SHP77 (cell line): ENCODE data around the gene ZNF530.
A peak's percentile ranks its signal among the peaks of the same experiment; 100 is the strongest.

ENCODE experiments used
- DNase-seq, 2 experiments: peaks; one replicate each; lab custom pipeline; 2025; lab: John Stamatoyannopoulos, UW

Gene ZNF530

DNA sequence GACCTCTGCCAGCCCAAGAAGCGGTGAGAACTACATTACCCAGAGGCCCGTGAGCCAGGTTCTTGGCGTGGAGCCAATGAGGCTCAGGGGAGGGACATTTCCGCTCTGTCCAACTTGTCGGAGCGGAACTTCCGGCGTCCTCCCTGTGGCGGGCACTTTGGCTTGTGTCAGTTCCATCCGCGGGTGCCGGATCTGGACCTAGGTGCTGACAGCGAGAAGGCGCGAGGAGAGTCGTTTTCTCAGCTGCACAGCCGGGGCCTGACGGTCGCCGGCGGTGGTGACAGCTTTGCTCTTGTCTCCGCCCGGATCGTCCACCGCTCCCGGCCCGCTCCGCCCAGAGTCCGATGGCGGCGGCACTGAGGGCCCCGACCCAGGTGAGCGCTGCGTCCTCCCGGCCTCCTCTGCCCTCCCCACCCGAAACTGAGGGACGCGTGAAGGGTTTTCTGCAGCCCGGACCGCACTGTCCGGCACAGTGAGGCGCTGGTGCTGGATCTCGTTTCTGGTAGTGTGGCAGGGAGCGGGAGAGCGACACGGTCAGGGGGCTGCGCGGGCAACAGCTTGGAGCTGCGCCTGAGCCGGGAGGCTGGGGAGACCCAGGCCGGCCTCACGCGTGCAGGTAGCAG, at the start of gene ZNF530:
TSS of gene ZNF530 (plus strand) at position 125 of the 623 bp plus-strand sequence. CDS start 4,461 bp downstream, outside the sequence.
- peak; percentile 90 to 94 for DNase-seq

DNA sequence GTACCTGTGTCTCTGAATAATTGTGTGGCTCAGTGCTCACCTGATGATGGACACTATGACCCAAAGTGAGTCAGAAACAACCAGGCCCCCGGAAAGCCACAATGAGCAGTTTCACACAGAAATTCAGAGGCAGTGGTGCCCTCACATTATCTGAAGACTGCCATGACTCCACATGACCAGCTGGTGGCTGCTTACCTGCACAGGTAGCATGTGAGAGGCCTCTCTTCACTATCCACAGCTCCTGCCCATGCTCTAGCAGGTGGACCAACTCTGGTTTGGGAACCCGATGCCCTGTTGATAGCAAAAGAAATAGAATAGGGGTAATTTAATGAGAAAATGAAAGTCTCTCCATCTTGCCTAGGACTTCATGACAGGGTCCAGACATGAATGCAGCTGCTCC, 47.3 kb upstream of the ZNF530 start:
- DNase-seq, result no peak

DNA sequence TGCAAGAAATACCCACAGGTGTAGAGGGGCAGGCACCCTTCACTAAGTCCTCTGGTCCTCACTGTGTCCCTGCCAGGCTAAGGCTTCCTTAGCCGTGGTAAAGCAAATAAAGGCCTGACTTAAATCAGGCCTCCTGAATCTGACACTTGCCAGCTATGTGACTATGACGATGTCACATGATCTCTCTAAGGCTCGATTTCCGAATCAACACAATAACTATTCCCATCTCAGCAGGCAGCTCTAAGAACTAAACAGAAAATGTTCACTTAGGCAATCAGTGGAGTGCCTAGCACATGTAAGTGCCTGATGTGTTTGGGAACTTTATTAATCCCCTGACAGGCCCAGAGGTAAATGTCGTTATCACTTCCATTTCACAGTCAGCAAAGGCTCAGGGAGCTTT, 42.0 kb upstream of the ZNF530 start:
- no peak for DNase-seq

DNA sequence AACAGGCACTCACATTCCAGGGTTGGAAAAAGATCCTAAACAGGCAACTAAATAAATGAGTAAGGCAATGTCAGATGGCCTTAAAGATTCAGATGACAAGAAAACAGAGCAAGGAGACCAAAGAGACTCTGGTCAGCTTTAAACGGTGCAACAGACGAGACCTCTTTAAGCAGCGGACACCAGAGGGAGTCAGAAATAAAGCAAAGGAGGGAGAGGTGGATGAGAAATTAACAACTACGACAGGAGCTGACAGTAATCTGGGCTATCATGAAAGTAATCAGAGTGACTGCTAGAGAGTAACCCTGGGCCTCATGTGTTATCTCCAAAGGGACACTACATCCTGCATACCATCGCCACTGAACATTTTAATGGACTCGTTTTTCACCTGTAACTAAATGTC, 41.2 kb upstream of the ZNF530 start:
- no peak for DNase-seq

DNA sequence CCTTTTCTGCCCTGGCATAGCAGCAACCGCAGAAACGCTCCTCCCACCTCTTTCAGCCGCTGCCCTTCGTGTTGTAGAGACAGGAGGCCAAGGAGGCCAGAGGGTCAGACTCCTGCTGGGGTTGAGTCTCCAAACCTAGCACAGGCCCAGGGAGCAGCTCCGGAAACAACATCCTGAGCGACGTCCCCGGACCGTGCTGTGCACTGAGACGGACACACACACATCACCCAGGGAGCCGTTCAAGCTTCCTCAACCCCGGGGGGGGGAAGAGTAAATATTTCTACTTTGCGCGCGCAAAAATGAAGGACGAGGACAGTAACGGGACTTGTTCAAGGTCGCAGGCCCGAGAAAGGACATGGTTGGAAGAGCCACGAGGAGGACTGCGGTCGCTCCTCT, 40.7 kb upstream of the ZNF530 start:
- peak in 1 of 2 experiments; percentile 4 for DNase-seq

DNA sequence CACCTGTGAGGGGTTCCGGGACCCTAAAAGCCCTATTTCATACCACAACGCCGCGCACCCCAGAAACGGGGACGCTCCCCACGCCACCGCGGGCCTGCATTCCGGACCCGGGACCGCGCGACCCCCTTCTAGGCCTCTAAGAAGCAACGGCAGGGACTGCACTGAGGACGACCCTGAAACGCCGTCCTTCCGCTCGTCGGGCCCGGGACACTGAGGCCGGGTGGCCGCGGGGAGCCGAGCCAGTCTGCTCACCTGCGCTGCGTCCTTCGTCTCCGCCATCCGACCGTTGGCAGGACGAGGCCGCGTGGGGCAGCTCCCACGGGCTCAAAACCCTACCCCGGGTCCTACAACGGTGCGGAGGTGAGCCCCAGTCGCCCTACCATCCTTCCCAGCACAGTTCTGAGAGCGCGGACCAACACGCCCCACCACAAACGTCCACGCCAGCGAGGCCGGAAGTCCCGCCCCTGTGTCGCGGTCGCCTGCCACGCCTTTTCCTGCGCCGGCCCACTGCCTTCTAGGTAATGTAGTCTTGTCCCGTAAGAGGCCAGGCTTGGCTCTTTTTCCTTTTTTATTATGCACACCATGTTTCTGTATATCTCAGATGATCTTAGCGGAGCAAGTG, 40.2 kb upstream of the ZNF530 start, which contains the start of gene ZNF550:
TSS of gene ZNF550 (minus strand) at position 460 of the 622 bp plus-strand sequence. CDS start at position 279, 181 bp downstream.
- DNase-seq, result peak; percentile 70 to 82

DNA sequence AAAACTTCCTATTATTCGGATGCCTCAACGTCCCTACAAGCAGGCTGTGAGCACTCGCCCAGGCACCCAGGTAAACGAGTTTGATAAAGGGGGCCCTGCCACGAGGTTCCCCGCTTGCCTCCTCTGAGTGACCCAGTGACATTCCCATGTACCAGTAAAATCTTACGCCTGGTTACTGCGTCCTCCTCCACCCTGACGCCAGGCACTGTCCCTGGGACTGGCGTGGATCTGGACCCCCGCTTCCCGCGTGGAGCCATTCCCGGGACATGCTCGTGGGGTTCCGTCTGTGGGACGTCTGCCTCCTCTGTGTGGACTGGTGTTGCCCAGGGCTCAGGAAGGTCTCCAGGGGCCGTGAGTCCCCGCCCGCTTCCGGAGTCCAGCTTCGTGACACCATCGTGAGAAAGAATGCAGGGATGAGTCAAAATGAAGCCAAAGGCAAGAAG, 39.6 kb upstream of the ZNF530 start:
- no peak for DNase-seq

DNA sequence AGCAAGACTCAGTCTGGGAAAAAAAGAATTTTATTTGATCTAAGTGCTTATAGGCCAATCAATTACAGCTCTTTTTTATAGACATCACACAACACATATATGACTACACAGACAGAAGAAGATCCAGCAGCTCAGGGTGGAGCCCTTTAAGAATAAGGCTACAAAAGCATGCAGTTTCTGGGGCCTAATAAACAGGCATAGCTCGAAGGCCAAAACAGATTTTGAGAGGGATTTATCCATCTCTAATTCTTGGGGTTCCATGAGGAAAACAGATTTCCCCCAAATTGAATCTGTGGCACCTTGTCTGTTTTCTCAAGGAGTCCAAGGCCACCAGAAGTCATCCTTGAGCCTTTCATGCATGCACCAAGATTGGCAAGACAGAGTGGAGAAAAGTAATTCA, 36.1 kb upstream of the ZNF530 start:
- no peak for DNase-seq

DNA sequence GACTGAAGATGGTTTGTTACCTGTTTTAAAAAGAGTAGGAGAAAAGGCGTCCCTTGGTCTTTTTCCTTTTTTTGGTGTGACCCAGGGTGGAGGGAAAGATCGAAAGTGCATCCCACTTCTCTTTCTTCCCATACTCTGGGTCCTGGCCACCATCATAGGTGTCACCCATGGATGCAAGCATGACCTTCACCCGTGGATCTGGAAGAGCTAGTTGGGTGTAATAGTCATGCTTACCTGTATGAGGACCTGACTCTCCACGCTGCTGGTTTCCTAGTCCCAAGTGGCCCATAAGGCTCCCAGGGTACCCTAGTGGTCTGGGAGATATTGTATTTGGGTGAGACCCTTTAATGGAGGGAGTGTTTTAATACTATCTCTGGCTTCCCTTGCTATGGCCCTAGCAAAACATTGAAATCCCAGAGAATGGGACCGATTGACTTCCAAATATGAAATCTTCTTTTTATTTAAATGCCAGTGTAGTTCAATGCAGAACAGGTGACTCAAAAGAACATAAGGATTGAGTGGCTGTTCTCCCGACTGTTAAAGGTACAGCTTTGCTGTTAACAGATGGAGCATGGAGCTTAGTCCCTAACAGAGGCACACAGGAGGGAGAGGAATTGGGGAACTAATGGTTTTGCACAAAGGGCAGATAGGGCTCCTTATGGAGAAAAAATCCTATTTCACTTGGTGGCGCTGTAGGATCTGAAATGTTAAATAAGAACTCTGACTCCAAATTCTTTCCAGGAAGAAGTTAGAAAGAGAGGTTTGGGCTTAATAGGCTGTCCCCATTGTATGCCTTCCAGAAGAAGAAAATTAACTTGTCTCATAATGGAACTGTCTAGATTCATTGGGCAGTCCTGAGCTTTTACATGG, 33.1 kb upstream of the ZNF530 start:
- no peak for DNase-seq

DNA sequence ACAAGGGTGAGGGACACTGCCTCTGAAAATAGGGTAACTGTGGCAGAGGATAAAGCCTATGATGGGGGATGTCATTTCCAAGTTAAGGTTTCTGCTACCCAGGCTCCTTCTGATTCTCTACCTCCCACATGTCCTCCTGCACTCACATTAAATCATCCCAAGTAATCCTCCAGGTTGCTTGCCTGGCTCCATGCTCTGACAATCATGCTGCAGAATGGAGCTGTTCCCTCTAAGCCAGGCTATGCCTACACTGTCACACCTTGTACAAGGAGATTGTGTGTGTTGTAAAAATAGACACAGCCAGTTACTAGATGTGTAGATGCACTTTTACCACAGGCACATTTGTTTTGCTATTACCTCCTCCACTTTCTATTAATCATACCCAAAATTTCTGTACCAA, 29.0 kb upstream of the ZNF530 start:
- DNase-seq, result no peak

DNA sequence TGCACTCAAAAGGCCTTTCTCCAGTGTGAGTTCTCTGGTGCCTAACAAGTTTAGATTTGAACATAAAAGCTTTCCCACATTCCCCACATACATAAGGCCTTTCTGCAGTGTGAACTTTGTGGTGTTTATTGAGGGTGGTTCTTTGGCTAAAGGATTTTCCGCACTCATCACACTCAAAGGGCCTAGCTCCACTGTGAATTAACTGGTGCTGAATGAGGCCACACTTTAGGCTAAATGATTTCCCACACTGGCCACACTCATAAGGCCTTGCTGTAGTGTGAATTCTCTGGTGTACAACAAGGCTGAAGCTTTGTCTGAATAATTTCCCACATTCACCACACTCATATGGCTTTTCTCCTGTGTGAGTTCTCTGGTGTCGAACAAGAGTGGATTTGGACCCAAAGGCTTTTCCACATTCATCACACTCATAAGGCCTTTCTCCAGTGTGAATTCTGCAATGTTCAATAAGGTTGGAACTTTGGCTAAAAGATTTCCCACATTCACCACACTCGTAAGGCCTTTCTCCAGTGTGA, 27.2 kb upstream of the ZNF530 start:
- DNase-seq, result no peak

DNA sequence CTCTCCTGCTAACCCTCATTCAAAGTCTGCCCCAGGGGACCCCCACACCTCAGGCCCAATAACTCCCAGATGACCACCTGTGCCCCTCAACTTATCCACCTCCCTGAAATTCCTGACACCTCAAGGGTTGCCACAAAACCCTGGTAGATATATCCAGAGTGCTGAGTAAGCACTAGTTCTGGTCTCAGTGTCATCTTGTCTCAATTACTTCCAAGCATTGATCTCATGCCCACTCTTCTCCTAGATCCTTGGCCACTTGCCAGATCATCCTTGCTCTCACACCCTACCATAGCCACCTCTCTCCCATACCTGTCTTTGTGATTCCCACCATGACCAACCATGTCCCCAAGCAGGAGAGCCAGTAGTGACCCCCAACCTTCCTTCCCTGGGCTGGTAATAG, 23.0 kb upstream of the ZNF530 start:
- no peak for DNase-seq

DNA sequence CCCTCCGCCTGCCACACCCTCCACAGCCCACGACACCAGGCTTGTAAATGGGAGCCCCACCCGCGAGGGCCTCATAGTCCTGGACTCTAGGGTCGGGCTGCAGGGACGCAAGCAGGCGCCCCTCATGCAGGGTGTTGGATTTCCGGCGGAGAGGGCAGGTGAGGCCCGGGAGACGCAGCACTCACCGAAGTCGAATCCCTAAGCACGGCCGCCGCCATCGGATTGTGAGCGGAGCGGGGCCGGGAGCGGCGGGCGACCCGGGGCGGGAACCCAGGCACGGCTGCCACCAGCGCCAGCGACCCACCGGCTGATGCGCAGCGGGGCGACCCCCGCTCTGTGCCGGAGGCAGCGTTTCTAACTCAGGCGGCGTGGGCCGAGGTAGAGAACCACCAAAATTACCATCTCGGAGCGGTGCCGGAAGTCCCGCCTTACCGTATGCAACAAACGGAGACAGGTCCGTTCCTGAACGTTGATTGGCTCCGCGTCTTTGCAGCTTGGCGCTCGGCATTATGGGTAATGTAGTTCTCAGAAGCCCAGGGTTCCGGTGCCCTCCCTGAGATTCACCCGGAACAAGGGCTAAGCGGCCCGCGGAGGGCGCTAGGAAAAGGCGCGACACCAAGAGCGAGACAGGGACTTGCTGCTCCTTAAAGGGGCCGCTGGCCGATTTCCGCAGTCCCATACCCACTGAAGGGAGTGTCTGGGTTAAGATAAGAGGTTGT, 21.0 kb upstream of the ZNF530 start, which contains the start of gene ZNF416:
TSS of gene ZNF416 (minus strand) at position 425 of the 719 bp plus-strand sequence. CDS start at position 218, 207 bp downstream.
- DNase-seq, result peak; percentile 96 to 97

DNA sequence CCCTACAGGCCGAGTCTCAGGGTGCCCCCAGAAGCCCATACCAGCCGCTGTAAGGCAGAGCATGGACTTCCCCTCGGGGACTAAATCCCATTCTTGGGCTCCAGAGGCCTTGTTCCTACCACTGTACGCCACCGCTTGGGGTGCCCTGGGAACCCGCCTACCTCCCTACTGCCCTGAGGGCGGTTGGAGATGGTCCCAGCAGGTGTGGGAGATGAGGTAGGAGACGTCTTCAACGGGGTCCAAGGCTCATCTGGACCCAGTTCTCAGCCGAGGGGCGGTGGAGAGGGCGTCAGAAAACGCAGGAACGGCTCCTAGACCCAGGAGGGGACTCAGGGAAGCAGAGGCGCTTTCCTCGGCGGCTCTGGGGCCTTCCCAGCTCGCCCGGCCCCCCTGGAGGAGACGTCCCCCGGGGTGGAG, 16.6 kb upstream of the ZNF530 start:
- DNase-seq, result no peak

DNA sequence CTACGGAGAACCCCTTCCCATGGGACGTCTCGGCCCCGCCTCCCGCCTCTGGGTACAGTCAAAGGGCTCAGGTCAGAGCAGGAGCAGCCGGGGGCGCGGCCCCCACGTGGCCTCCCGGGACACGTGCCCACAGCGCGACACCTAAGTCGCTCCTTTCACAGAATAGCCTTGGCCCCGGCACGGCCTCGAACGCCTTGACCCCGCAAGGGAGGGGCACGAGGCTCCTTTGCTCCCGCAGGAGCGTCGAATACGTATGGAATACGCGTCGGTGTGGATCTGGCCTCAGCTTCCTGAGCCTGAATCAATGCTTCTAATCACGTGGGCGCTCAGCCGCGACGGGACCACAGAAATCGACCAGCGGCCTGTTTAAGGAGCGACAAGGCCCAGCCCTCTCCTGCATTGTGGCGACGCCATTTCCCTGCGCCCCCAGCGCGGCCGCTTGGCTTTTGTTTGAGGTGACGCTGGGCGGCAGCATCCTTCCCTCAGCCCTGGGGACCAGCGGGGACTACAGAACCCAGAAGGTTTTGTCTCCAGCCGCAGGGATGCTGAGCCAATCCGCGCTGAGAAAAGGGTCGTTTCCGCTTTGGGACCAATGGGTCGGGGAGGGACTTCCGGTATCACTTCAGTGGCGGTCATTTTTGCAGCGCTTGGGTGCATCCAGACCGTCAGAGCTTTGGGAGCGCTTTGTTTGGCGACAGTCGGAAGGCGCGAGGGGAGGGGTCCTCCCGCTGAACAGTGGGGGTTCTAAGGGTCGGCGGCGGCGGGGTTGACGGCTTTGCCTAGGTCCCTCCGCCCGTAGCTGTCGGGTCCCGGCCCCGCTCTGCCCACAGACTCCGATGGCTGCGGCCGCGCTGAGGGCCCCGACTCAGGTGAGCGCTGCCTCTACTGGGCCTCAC, 15.9 kb upstream of the ZNF530 start, which contains the start of gene ZIK1:
TSS of gene ZIK1 (plus strand) at position 625 of the 896 bp plus-strand sequence. CDS start at position 837, 212 bp downstream.
- no peak for DNase-seq

DNA sequence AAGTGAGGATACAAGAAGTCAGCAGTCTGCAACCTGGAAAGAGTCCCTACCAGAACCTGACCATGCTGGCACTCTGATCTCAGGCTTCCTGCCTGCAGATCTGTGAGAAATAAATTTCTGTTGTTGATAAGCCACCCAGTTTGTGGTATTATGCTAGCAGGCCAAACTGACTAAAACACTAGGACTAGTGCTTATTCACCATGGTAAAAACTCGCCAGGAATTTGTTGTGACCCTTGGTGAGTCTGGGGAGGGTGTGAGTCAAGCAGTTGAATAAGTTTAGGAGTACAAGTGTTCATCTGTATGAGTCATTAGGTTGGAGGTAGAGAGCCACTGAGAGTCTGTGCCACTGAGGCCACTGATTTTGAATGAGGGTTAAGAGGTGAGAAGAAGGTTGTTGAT, 12.2 kb upstream of the ZNF530 start:
- no peak for DNase-seq

DNA sequence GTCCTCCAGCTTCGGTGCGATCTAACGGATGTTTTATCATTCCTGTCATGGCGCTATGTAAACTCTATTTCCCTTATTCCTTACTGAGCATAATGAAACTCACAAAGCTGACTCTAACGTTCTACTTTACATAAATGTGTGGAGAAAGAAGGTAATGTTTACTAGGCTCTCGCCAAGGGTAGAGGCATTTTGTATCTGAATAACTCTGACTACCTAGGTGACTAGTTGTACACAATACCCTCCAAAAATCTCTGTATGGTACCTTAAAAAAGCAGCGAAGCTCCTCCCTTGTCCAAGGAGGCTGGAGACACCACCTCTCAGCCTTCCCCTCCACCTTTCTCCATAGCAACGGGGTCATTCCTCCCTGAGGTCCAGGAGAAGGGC, 316 bp upstream of the ZNF530 start:
- no peak for DNase-seq

DNA sequence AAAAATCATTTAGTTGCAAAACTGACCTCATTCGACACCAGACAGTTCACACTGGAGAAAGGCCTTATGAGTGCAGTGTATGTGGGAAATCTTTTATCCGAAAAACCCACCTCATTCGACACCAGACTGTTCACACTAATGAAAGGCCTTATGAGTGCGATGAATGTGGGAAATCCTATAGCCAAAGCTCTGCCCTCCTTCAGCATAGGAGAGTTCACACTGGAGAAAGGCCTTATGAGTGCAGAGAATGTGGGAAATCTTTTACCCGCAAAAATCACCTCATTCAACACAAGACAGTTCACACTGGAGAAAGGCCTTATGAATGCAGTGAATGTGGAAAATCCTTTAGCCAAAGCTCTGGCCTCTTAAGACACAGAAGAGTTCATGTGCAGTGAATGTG, 7.2 kb downstream of the ZNF530 start:
- DNase-seq, result no peak

DNA sequence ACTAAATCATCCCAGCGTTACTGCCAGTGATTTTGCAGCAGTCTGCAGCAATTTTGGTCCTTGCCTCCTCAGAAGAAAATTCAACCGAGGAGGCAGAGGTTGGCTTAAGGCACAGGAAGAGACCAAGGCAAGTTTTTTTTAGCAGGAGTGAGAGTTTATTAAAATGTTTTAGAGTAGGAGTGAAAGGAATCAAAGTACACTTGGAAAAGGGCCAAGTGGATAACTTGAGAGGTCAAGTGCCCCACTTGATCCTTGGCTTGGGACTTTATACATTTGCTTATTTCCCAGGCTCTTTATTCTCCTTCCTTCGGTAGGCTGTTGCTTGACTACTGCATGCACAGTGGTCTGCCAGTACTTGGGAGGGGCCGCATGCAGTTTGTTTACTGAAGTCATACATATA, 11.4 kb downstream of the ZNF530 start:
- no peak for DNase-seq

DNA sequence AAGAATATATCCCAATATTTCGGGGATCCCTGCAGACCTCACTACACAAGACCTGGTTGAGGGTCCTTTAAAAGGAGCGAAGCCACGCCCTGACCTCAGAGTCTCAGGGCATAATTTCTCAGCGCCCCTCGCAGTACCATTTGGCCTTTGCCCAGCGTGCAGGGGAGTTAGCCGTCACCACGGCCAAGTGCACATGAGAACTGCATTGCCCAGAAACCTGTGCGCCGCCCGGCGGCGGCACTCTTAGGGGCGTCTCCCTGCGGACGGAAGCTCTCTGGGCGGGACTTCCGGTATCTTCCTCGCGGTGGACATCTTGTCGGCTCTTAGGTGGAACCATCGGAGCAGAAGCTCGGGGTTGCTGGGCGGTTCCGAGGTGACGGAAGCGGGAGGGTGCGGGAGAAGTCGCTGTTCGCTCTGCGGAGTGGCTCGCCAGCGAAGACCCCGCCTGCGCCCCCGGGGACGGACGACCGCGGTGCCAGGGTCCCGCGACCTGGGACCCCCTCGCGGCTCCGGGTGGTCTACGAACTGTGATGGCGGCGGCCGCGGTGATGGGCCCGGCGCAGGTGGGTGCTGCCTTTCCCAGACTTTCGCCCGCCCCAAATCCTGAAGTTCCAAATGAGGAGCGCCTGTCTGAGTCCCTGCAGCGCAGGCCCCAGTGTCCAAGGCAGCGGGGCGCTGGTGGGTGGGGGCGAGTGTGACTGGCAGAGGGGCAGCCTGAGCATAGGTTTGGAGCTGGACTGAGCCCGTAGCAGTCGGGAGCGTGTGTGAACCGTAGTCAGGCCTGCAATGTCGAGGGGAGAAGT, 14.5 kb downstream of the ZNF530 start, which contains the start of gene ZNF134:
TSS of gene ZNF134 (plus strand) at position 302 of the 803 bp plus-strand sequence. CDS start 5,227 bp downstream, outside the sequence.
- DNase-seq, result peak; percentile 88 to 91
